ENCODE measurements around the gene CKMT1B.
"Not testable (repeated sequence)": the region's sequence is repeated elsewhere in the genome, so short reads cannot be mapped to it uniquely, and the experiment has no call there.

Gene CKMT1B

DNA sequence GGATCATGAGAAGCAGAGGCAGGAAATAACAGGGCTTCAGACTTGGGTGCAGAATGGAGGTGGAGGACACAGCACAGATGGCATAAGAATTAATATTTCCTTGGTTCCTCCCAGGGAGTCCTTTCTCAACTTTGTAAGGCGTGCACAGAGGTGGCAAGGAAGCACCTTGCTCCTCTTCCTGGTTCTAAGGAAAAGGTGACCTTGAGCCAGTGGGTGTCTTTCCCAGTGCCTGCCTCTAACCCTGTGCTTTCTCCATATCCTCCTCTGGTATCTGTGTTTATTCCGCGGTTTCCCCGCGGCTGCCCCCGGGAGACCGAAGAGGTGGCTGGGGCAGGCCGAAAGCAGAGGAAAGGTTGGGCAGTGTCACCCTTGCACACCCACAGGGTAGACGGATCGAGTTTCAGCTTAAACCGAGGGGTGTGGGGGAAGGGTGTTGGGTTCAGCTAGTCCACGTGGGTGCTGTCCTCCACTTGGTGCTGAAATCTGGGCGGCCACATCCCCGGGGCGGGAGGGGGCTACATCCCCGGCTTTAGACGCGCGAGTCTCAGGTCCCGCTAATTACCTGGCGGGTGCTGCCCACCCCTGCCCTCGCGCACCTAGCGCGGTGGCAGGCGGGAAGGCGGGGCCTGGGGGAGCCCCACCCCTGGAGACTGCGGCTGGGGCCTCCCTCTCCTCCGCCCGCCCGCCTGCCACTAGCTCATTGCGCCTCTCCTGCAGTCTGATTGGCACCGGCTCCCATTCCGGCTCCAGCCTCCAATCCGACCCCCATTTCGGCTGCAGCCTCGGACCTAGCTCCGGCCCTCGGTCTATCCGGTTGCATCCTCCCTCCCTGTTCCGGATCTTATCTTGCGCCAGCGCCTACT is at the start of gene CKMT1B:
Gene CKMT1B, plus strand, starts transcription at position 700 of the 863 bp plus-strand sequence. CDS start 192 bp downstream, outside the sequence.
- FAIRE-seq: peak; percentile 35
- DNase-seq (ENCODE audit: low spot score): not testable (repeated sequence)

- DNase-seq (ENCODE audit: low spot score): no peak
- no peak for FAIRE-seq
Observed at GRCh38 chr15:43544266-43544665, 49.6 kb upstream of the CKMT1B start.

DNA sequence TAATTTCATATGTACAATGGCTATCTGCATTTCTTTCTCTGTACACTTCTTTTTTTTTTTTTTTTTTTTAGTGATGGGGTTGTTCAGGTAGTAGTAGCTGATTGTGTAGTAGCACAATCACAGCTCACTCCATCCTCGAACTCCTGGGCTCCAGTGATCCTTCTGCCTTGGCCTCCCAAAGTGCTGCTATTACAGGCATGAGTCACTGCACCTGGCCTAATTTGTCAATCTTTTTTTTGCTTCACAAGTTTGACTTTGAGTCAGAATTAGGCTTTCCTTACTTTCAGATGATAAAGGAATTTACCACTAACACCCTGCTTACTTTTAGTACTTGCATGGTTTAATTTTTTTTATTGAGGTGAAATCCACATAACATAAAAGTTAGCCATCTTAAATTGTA is 48.4 kb upstream of the CKMT1B start:
- no peak for FAIRE-seq
- no peak for DNase-seq (ENCODE audit: low spot score)

GRCh38 chr15:43547539-43547938 is 46.3 kb upstream of the CKMT1B start:
- FAIRE-seq (no peak), DNase-seq (ENCODE audit: low spot score) (no peak)

- FAIRE-seq (no peak), DNase-seq (ENCODE audit: low spot score) (no peak)
Observed at GRCh38 chr15:43550527-43551363, 43.1 kb upstream of the CKMT1B start.

- no peak for FAIRE-seq
- DNase-seq (ENCODE audit: low spot score): no peak
Observed at GRCh38 chr15:43552256-43552655, 41.6 kb upstream of the CKMT1B start.

DNA sequence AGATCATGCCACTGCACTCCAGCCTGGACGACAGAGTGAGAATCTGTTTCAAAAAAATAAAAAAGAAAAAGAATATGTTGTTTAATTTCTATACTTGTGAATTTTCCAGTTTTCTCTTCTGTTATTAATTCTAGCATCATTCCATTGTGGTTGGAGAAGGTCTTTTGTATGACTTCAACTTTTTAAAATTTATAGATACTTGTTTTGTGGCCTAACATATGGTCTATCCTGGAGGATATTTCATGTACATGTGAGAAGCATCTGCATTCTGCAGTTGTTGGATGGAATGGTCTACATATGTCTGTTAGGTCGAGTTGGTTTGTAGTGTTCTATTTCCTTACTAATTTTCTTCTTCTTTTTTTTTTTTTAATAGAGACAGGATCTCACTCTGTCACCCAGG is 40.8 kb upstream of the CKMT1B start:
- no peak for FAIRE-seq
- no peak for DNase-seq (ENCODE audit: low spot score)

GRCh38 chr15:43562753-43563152 is 31.1 kb upstream of the CKMT1B start:
- DNase-seq (ENCODE audit: low spot score); FAIRE-seq: not testable (repeated sequence)

DNA sequence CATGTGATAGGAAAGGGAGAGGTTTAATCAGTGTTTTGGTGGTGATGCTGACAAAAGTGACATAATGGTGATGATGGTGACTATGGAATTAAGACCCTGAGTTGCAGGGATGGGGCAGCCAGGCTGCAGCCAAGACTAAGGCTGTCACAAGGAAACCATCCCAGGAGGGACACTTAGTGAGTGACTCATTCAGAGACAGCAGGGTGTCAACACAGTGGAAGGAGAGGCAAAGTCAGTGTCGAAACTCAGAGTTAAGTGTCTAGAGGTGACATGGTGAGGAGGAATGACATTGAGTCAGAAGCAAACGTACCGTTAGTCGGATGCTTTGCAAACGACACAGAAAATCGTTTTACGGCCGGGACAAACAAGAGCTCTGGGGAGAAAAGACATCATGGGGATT is 30.0 kb upstream of the CKMT1B start:
- FAIRE-seq; DNase-seq (ENCODE audit: low spot score): not testable (repeated sequence)

- not testable (repeated sequence) for FAIRE-seq; DNase-seq (ENCODE audit: low spot score)
Observed at GRCh38 chr15:43566615-43567014, 27.2 kb upstream of the CKMT1B start.

- not testable (repeated sequence) for DNase-seq (ENCODE audit: low spot score); FAIRE-seq
Observed at GRCh38 chr15:43574607-43575006, 19.2 kb upstream of the CKMT1B start.

DNA sequence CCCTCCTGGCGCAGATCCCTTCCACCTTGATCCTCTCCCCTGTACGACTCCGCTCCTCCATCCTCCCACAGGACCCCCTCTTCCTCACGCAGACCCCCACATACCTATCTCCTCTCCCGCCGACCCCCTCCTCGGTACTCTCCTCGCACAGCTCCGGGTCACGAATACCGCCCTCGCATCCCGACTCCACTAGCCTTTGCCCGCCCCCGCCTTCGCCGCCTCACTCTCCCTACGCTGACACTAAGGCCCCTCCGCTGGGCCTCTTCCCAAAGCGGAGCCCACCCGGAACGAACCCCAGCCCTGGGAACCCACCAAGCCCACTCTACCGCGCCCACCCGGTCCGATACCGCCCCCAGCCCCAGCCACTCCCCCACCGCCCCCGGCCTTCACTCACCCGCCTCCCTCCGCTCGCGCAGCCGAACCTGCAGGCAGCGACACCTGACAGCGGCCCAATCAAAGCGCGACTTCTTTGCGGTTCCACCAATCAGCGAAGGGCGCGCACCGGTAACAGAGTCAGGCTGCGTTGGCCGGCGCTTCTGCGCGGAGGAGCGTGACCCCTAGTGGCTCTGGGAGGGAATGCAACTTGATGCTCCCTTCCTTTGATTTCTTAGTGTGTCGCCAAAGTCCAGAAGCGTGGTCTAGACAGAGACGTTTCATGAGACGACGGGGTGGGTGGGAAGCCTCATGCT is 3.9 kb upstream of the CKMT1B start, which contains the start of gene PPIP5K1:
Gene PPIP5K1, minus strand, starts transcription at position 431 of the 689 bp plus-strand sequence. CDS start 5,704 bp downstream, outside the sequence.
- FAIRE-seq: peak; percentile 94
- DNase-seq (ENCODE audit: low spot score): not testable (repeated sequence)

DNA sequence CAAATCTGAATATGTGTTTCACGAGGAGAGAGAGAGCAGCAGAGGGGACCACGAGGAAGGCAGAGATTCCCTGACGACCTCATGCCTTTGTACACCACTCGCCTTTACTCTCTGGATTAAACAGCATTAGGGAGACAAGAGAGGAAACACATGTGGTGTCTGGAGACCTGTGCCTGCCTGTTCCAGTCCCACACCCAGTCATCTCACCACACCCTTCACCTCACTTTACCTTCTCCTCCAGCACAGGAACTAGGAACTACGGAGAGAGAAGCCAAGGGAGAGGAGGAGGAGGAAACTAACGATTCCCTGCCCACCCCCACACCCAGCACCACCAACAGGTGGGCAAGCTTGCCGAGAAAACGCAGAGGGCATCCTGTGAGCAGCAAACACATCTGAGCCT is 986 bp upstream of the CKMT1B start:
- DNase-seq (ENCODE audit: low spot score); FAIRE-seq: not testable (repeated sequence)

GRCh38 chr15:43599131-43599530 is 5.3 kb downstream of the CKMT1B start:
- DNase-seq (ENCODE audit: low spot score); FAIRE-seq: not testable (repeated sequence)

DNA sequence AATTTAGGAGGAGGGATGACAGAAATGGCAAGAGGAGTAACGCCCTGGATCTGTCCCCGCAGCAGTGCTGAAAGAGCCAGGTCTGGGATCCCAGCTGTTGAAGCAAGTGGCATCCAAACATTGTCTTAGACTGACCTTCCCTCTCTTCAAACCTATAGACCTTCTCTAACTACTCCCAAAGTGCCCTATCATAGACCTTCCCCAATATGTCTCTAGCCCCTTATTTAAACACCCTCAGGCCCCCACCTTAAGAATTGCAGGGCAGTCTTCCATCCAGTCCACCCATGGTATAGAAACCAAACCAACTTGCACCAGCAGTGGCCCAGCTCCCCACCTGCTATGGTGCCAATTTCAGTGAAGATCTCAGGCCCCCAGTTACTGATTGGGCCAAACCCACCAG is 6.4 kb downstream of the CKMT1B start:
- not testable (repeated sequence) for FAIRE-seq

GRCh38 chr15:43602233-43602632 is 8.4 kb downstream of the CKMT1B start:
- not testable (repeated sequence) for FAIRE-seq
- peak; percentile 39 for DNase-seq (ENCODE audit: low spot score)

More for the DNA sequence above, 6.4 kb downstream of the CKMT1B start:
- not testable (repeated sequence) for DNase-seq (ENCODE audit: low spot score)

- not testable (repeated sequence) for FAIRE-seq; DNase-seq (ENCODE audit: low spot score)
Observed at GRCh38 chr15:43617750-43618149, 23.9 kb downstream of the CKMT1B start.

DNA sequence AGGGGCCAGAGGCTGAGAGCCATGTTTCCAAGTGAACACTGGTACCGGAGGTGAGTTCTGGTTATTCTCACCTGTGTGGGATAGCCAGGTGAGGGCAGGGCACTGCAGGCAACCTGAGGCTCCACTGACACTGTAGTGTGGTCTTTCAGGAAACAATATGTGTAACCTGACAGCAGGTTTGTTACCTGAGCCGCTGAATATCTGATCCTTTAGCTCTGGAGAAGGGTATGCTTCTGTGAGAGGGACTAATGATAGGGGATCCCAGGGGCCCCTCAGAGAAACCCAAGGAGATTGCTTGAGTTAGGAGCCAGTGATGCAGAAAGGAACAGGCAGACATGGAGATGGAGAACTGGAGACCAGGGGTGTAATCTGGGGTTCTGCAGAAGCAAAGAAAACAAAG is 24.9 kb downstream of the CKMT1B start, which contains the start of gene STRC:
Gene STRC, minus strand, starts transcription at position 101 of the 400 bp plus-strand sequence. Its CDS starts 78 bp downstream, at position 23.
- FAIRE-seq; DNase-seq (ENCODE audit: low spot score): not testable (repeated sequence)

DNA sequence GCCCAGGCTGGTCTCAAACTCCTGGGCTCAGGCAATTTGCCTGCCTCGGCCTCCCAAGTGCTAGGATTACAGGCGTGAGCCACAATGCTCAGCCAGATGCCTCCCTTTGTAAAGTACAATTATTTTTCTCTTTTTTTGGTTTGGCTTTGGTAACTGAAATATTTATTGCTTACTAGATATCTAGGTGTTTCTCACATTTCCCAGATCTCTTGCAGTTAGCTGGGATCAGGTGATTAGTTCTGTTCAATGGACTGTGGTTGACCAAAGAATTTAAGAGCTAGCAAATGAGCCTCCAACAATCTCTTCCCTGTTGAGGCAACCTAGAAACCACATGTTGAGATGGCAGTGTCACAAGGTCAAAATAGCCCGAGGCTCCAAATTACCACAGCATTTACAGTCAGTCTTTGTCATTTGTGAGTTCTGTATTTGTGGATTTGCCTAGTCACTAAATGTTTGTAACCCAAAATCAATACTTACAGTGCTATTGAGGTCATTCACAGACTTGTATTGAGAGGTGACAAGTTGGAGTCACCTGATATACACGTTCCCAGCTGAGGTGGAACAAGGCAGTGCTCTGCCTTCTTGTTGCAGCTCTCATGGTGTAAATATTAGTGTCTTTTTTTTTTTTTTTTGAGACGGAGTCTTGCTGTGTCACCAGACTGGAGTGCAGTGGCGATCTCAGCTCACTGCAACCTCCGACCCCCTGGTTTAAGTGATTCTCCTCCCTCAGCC is 28.4 kb downstream of the CKMT1B start:
- DNase-seq (ENCODE audit: low spot score); FAIRE-seq: not testable (repeated sequence)

DNA sequence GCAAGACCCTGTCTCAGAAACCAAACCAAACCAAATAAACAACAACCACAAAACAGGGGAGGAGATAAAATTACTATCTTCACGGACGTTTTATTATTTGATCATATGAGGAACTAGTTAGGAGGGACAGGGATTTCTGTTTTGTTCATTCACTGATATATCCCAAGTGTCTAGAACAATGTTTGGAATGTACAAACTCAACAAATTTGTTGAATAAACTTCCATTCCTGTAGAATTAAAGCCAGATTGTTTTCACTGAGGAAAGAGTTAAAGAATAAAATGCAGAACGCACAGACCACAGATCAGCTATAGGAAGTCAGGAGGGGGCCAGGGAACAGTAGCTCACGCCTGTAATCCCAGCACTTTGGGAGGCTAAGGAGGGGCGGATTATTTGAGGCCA is 31.3 kb downstream of the CKMT1B start:
- no peak for DNase-seq (ENCODE audit: low spot score)

More for the DNA sequence above, 31.3 kb downstream of the CKMT1B start:
- no peak for FAIRE-seq
